Cerebellar nuclear complex (tissue), 1 donor: ENCODE measurements around the gene SGIP1.
"Not testable (repeated sequence)": the region's sequence is repeated elsewhere in the genome, so short reads cannot be mapped to it uniquely, and the experiment has no call there.

Experiments used
- DNase-seq, 2 experiments: peaks; one replicate each; lab custom pipeline; 2025; lab: John Stamatoyannopoulos, UW

Gene SGIP1

GRCh38 chr1:66553846-66554245, 19.9 kb downstream of the SGIP1 start:
- no peak for DNase-seq

DNA sequence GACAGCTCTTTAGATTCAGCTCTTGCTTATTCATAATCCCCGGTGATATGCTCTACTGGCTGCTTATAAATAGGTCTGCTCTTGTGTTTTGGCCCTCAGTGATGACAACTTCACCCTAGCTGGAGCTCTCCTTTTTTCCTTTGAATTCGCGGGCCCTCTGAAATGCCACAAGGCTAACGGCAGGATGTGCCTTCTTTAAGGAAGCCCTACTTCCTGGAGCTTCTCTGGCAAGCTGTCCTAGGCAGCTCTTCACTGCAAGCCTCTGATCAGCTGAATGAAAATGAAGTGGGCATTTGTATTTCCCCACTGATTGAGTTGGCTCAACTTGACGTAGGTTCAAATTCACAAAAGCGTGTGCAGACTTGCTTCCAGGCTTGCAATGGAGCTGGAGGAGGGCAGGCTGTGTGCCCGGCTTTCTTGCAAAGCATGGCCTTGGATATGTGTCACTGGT, 22.2 kb downstream of the SGIP1 start:
- no peak for DNase-seq

- DNase-seq: no peak
Observed at GRCh38 chr1:66557157-66557556, 23.2 kb downstream of the SGIP1 start.

DNA sequence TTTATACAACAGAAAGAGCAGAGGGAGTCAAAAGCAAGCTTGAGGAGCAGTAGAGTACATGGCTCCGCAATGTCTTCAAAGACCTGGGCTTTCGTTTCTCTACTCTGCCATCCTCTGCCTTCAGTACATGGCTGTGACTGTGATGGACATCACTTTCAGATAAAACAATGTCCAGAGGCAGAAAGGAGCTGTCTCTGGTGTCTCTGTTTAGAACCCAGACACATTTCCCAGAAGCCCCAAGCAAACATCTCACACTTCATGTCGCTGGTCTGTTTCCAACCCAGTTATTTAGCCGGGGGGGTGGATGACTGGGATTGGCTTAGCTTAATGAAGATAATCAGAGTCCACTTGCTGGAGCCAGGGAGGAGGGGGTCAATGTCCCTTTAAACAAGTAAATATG, 25.6 kb downstream of the SGIP1 start:
- DNase-seq: no peak

GRCh38 chr1:66562561-66562960, 28.6 kb downstream of the SGIP1 start:
- no peak for DNase-seq

DNA sequence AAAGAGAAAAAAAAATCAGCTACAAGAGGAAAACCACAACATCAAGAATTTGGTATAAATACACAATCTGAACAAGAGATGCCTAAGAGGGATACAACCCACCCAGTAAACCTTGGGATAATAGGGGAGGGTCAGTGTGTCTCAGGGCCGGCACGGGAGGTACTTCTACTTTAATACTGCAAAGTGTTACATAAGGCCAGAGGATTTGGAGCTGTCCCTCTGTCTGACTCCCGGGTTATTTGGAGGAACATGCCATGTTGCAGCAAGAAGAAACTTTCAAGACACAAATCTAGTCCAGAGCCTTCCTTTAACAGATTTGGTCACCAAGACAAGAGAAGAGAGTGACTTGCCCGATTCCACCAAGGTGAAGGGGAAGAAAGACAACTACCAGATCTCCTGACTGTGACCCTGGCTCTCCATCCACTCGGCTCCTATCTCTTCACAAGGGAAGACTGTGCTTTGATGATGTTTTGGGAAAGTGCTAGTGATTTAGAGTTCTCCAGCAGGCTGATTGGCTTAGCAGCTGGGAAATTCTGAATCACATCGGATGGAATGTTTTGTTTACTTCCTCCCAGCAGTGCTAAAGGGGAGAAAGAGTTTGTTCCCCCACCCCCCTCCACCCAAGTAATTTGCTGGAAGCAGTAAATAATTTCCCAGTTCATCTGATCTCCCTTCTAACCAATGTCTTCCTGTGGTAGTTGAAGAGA, 29.3 kb downstream of the SGIP1 start:
- no peak for DNase-seq

- no peak for DNase-seq
Observed at GRCh38 chr1:66563941-66564630, 30.1 kb downstream of the SGIP1 start.

- no peak for DNase-seq
Observed at GRCh38 chr1:66570196-66570595, 36.2 kb downstream of the SGIP1 start.

GRCh38 chr1:66571789-66572188, 37.8 kb downstream of the SGIP1 start:
- DNase-seq: no peak

DNA sequence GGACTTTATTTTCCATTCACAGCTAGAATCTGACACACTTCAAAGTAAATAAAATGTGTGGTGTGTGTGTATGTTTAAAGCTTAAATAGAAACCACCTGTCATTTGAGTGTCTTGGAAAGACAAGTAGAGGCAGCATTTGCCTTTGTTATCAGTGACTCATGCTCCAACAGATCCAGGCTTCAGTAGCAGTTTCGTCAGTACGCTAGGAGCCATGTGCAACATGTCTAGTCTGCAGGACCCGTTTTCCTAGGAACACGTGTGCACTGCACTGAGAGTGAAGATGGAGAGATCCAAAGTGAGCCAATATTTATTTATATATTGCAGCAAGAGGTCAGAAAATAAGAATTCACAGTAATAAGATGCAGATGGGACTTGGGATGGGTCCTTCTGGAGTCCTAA, 41.8 kb downstream of the SGIP1 start:
- DNase-seq: no peak

GRCh38 chr1:66576645-66577044, 42.7 kb downstream of the SGIP1 start:
- no peak for DNase-seq

GRCh38 chr1:66578841-66579240, 44.9 kb downstream of the SGIP1 start:
- no peak for DNase-seq

- no peak for DNase-seq
Observed at GRCh38 chr1:66580081-66580480, 46.1 kb downstream of the SGIP1 start.

DNA sequence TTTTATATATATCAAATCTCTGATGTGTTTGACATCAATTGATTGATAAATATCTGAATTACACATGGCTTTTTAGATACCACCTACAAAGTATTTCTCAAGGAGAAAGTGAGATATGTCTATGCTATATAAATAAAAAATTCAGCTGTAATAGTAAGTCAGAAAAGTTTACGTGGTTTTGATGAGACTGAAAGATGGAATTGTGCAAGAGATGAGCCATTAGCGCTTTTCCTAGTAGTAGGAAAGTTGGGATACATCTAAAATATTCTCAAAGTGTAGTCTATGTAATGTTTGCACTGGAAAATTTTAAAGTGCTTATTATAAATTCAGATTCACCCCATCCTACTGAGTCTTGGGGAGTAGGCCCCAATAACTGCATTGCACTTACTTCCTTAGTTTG, 49.1 kb downstream of the SGIP1 start:
- DNase-seq: no peak

DNA sequence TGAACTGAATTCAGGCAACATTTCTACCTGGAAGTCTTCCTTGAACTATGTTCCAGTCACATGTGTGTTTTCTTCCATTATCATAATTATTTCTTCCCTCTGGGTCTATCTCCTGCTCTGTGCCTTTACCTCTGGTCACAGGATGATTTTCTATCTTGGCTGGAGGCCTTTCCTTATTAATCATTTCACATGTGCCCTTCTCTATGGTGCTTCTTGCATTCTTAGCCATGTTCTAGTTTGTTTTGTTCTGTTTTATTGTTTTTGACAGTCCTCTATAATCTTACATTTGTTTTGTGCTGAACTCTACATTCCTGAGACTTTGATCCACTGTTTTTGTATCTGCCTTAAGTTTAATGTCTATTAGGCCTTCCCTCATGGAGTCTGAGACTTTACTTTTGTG, 51.0 kb downstream of the SGIP1 start:
- no peak for DNase-seq

DNA sequence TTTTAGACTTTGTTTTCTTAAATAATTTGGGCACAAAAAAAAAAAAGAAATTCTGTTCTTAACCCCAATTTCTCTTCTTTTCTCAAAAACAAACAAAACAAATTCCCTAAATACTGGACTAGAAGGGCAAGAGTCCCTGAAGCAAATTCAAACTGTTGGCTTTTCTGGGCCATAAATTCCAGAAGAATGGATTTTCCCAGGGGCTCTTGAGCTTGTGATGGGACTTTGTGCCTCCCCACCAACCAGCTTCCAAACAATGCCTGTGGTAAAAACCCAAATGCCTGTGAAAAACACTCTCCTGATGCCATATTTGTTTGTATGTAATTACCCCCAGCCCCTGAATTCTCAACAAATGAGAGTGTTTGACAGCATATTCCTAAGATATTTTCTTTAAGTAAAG, 55.4 kb downstream of the SGIP1 start:
- no peak for DNase-seq

GRCh38 chr1:66592106-66592507, 58.2 kb downstream of the SGIP1 start:
- DNase-seq: not testable (repeated sequence)

- no peak for DNase-seq
Observed at GRCh38 chr1:66596191-66596590, 62.2 kb downstream of the SGIP1 start.

- DNase-seq: no peak
Observed at GRCh38 chr1:66597500-66597899, 63.5 kb downstream of the SGIP1 start.

- no peak for DNase-seq
Observed at GRCh38 chr1:66598670-66599069, 64.7 kb downstream of the SGIP1 start.

GRCh38 chr1:66599346-66599745, 65.4 kb downstream of the SGIP1 start:
- DNase-seq: no peak

DNA sequence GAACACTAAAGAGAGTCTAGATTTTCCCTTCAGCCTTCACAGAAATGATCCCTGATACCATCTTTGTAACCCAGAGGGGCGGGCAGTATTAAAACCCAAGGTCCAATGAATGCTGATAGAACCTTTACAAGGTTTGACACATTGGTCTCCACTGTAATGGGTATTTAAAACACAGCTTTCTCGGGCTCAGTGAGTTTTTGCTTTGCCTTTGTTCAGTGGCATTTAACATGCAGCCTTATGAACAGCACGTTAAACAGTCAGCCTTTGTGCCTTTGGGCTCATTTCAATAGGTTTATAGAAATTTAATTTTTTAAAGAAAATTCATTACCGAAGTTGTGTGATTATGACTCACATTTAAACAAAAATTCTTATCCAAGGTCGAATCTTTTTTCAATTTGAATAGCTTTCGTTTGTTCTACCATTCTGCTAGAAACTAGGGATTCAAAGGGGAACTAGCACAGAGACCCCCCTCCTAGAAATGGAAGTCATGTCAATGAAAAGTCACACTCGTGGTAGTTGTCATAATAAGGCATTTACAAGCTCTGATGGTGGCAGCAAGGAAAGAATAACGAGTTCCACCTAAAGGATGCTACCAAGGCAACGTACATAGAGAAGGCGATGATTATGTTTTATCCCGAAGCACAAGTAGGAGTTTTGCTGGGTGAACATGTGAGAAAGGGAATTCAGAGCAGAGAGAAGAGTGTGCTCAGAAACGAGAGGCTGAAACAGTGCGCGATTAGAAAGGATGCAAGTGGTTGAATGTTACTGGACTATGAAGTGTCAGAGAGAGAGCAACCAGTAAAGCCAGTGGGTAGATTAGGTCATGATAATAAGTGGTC, 66.2 kb downstream of the SGIP1 start:
- DNase-seq: no peak
